Esophagus squamous epithelium (tissue), 4 donors: ENCODE data around the gene SCD5.

ENCODE experiments used
- POLR2A ChIP-seq, 4 donors: fragments of 450-650 bp; IDR thresholded peaks; one replicate each; pipeline ENCODE4 v1.6.1; 2017; ENCODE audit warnings: antibody characterized with exemption in 4 of 4, mild to moderate bottlenecking in 4 of 4, moderate library complexity in 3 of 4
- TF ChIP-seq, protein P1 (sequence below), 6 experiments: fragments of 450-650 bp in 4 of 6; fragments of 200-600 bp in 2 of 6; sonication (generic) in 2 of 6; IDR thresholded peaks; one replicate each; pipeline ENCODE4 v1.5.1; 2016 to 2019; ENCODE audit warnings: antibody characterized with exemption in 6 of 6, mild to moderate bottlenecking in 4 of 6, moderate library complexity in 4 of 6

DNA sequence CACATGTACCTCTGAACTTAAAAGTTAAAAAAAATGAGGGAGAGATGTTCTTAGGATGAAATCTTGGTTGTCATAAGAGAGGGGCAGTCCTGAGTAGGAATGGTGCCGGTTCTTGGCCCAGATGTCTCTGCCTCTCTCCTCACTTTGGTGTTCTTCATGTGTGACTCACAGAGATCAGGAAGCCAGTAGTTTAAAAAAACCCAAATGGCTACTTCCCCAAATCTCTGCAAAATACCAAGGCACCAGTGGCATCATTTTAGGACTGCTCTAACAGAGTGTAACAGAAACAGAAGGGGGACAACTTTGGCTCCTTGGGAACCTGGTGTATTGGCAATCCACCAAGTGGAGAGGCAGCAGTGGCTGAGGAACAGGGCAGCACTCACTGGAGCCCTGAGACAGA lies 116.8 kb downstream of the SCD5 start:
- TF ChIP-seq, protein P1, sequence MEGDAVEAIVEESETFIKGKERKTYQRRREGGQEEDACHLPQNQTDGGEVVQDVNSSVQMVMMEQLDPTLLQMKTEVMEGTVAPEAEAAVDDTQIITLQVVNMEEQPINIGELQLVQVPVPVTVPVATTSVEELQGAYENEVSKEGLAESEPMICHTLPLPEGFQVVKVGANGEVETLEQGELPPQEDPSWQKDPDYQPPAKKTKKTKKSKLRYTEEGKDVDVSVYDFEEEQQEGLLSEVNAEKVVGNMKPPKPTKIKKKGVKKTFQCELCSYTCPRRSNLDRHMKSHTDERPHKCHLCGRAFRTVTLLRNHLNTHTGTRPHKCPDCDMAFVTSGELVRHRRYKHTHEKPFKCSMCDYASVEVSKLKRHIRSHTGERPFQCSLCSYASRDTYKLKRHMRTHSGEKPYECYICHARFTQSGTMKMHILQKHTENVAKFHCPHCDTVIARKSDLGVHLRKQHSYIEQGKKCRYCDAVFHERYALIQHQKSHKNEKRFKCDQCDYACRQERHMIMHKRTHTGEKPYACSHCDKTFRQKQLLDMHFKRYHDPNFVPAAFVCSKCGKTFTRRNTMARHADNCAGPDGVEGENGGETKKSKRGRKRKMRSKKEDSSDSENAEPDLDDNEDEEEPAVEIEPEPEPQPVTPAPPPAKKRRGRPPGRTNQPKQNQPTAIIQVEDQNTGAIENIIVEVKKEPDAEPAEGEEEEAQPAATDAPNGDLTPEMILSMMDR (IDR thresholded peaks at IDR 0.05): no peak
- TF ChIP-seq POLR2A (IDR thresholded peaks at IDR 0.05): no peak
